Measurements from ENCODE around the gene IRF1.

IRF1 gene

GRCh38 chr5:132505641-132506040 is 15.1 kb upstream of the IRF1 start:
- H3K4me3 ChIP-seq (ENCODE audit: low read depth, low read length): no peak overlapping the region
- TF ChIP-seq CTCF (conservative IDR thresholded peaks at IDR 0.05; ENCODE audit: low read depth, low read length): no peak
- DNase-seq (ENCODE audit: low read depth): peak; percentile 29

GRCh38 chr5:132504746-132505145 is 14.2 kb upstream of the IRF1 start:
- H3K4me3 ChIP-seq (ENCODE audit: low read depth, low read length): no peak overlapping the region
- DNase-seq (ENCODE audit: low read depth): no peak
- no peak for TF ChIP-seq CTCF (conservative IDR thresholded peaks at IDR 0.05; ENCODE audit: low read depth, low read length)

- no peak for TF ChIP-seq CTCF (conservative IDR thresholded peaks at IDR 0.05; ENCODE audit: low read depth, low read length)
- H3K4me3 ChIP-seq (ENCODE audit: low read depth, low read length): no peak overlapping the region
- DNase-seq (ENCODE audit: low read depth): no peak
Observed at GRCh38 chr5:132503244-132503643, 12.7 kb upstream of the IRF1 start.

DNA sequence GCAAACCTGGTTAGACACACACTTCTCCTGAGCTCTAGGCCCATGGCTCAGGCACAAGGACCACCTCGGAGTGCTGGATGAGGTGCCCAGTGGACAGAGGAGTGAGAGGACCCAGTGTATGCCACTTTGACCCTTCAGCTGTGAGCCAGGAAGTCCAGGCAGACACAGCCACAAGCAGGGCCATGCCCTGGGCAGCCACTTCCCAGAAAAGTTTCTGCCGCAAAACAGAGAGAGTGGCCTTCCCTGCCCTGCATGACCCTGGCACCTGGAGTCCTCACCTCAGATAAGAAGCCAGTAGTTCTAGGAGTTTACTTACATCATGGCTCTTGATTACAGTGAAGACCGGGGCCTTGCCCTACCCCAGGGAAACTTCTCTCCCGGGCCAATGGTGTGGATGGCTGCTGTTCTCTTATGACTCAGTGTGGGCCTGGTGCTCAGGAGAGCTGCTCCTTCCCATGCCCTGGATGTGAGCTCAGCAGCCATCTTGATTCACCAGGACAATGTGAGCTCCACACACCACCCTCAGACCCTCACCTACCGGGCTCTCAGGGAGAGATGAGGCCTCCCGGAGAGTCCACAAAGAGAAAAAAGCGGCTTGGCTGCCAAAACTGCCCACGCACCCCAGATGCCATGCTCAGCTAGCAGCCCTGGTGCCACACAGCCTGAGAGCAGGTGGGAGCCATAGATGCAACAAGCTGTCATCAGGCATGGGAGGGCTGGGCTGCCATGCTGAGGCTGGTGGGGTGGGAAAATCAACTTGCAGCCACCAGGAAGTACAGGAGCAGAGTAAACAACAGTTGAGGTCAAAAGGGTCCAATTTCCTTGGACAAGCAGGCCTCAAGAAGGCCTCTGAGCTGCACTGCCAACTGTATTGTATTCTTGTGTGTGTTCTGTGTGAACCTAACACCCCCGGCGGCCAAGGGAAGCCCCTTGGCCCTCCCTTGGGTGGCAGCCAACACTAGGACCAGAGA is 11.7 kb upstream of the IRF1 start:
- DNase-seq (ENCODE audit: low read depth): peak; percentile 64
- H3K4me3 ChIP-seq (ENCODE audit: low read depth, low read length): no peak overlapping the region
- no peak for TF ChIP-seq CTCF (conservative IDR thresholded peaks at IDR 0.05; ENCODE audit: low read depth, low read length)

GRCh38 chr5:132501629-132501956 is 11.0 kb upstream of the IRF1 start:
- no peak for TF ChIP-seq CTCF (conservative IDR thresholded peaks at IDR 0.05; ENCODE audit: low read depth, low read length)
- H3K4me3 ChIP-seq (ENCODE audit: low read depth, low read length): no peak overlapping the region
- DNase-seq (ENCODE audit: low read depth): no peak

DNA sequence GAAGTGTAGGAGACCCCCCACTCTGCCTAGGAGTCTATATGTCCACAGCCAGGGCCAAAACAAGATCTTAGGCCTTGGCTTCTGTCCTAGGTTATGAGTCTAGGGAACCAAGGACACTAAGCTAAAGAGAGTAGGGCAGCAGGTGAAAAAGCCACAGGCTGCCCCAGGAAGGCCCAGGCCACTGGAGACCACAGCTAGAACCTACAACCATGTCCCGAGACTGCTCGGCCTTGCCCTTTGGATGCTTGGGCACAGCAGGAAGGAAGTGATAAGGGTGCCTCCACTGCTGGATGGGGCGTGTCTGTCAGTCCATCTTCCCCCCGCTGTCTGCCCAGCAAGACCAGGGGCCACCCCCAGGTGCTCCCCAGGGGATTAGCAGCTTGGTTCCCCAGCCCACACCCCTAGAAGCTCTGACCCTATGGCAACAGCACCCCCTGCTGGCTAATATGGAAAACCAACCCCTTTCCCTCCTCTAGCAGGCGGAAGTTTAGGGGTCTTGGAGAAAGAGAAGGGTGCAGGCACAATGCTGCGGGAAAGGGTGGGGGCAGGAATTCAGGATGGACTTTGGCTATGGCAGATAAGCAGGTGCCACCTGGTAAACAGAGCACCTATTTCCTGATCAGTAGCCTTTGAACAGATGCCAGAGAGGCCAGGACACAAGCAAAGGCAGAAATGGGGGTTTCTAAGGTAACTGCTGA is 10.5 kb upstream of the IRF1 start:
- TF ChIP-seq CTCF (conservative IDR thresholded peaks at IDR 0.05; ENCODE audit: low read depth, low read length): peak; percentile 90
- no peak overlapping the region for H3K4me3 ChIP-seq (ENCODE audit: low read depth, low read length)
- peak; percentile 75 for DNase-seq (ENCODE audit: low read depth)
